ENCODE results near the gene SCNN1A. TPM values are rescaled to one million over a fixed set of nuclear protein-coding genes. Genes with fewer than 3 reads are reported as not detected.

The SCNN1A gene
- total and polyA plus RNA-seq, 4 donors, result 86.6 to 312 (median 125) TPM

GRCh38 chr12:6370576-6370935 lies 4.8 kb downstream of the SCNN1A start:
- ATAC-seq (ENCODE audit: insufficient read depth, low FRiP score) (no peak), DNase-seq (no peak)
- 66 to 91% methylated on average over 4 of the region's 4 CpGs for WGBS, 2 donors
- no peaks in the 10 kb centered on the region for H3K27me3 ChIP-seq (ENCODE audit: control insufficient read depth in 3 of 3, insufficient read depth in 3 of 3, low read length in 2 of 3)
- H3K27ac ChIP-seq (ENCODE audit: low read depth in 1 of 2, low read length in 1 of 2), result peak overlapping the region in 1 of 2 donors; percentile 59
- TF ChIP-seq, protein P1, sequence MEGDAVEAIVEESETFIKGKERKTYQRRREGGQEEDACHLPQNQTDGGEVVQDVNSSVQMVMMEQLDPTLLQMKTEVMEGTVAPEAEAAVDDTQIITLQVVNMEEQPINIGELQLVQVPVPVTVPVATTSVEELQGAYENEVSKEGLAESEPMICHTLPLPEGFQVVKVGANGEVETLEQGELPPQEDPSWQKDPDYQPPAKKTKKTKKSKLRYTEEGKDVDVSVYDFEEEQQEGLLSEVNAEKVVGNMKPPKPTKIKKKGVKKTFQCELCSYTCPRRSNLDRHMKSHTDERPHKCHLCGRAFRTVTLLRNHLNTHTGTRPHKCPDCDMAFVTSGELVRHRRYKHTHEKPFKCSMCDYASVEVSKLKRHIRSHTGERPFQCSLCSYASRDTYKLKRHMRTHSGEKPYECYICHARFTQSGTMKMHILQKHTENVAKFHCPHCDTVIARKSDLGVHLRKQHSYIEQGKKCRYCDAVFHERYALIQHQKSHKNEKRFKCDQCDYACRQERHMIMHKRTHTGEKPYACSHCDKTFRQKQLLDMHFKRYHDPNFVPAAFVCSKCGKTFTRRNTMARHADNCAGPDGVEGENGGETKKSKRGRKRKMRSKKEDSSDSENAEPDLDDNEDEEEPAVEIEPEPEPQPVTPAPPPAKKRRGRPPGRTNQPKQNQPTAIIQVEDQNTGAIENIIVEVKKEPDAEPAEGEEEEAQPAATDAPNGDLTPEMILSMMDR (IDR thresholded peaks at IDR 0.05; ENCODE audit: control extremely low read depth, extremely low read depth), result no peak
- H3K4me3 ChIP-seq, result no peak overlapping the region
- no peaks in the 10 kb centered on the region for H3K36me3 ChIP-seq (ENCODE audit: control insufficient read depth in 4 of 4, insufficient read depth in 4 of 4, low read length in 4 of 4)
- H3K4me1 ChIP-seq (ENCODE audit: control insufficient read depth in 5 of 5, insufficient read depth in 5 of 5, low read length in 5 of 5), result peaks cover 0 to 16% (median 11%) of the 10 kb centered on the region in 5 donors
- no peak overlapping the region for H3K9ac ChIP-seq (ENCODE audit: insufficient read depth in 1 of 2, low read length in 2 of 2)
- no peaks in the 10 kb centered on the region for H3K9me3 ChIP-seq (ENCODE audit: control insufficient read depth in 4 of 4, insufficient read depth in 3 of 4, low read length in 3 of 4)

- no peak for ATAC-seq (ENCODE audit: insufficient read depth, low FRiP score)
- Histone ChIP-seq H3K27me3 (ENCODE audit: control insufficient read depth in 3 of 3, insufficient read depth in 3 of 3, low read length in 2 of 3) (no peaks in the 10 kb centered on the region), H3K9ac (ENCODE audit: insufficient read depth in 1 of 2, low read length in 2 of 2) (no peak overlapping the region), H3K9me3 (ENCODE audit: control insufficient read depth in 4 of 4, insufficient read depth in 3 of 4, low read length in 3 of 4) (no peaks in the 10 kb centered on the region), H3K4me3 (no peak overlapping the region), H3K27ac (ENCODE audit: low read depth in 1 of 2, low read length in 1 of 2) (peak overlapping the region in 1 of 2 donors; percentile 59), H3K4me1 (ENCODE audit: control insufficient read depth in 5 of 5, insufficient read depth in 5 of 5, low read length in 5 of 5) (peaks cover 0 to 16% (median 11%) of the 10 kb centered on the region in 5 donors), H3K36me3 (ENCODE audit: control insufficient read depth in 4 of 4, insufficient read depth in 4 of 4, low read length in 4 of 4) (no peaks in the 10 kb centered on the region)
- 86 to 93% methylated on average over 9 of the region's 9 CpGs for WGBS, 2 donors
- TF ChIP-seq, protein P1 (IDR thresholded peaks at IDR 0.05; ENCODE audit: control extremely low read depth, extremely low read depth), result no peak
- DNase-seq, result no peak
These were observed 5.3 kb downstream of the SCNN1A start for GRCh38 chr12:6369916-6370575.

DNA sequence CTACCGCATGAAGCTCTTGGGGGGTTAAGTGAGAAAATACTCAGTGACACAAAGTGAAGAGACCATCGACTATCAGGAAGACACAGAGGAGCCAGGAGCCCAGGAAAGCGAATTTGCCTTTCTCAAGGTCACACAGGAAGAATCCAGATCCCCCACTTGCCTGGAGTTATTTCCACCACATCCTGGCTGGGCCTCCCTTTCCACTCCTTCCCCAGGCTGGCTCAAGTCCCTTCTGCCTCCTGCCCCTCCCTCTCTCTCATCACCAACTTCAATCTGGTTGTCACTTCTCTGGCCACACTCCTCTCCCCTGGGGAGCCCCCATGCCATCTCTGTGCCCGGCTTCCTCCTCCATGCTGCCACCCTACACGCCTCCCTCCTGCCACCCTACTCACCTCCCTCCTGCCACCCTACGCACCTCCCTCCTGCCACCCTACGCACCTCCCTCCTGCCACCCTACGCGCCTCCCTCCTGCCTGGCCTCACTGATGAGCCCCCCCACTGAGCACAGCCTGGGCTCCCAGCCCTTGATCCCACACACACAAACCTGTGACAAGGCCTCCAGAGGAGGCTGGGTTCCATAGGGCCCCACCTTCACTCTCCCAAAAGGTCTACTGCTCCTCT lies 6.3 kb downstream of the SCNN1A start:
- H3K36me3 ChIP-seq (ENCODE audit: control insufficient read depth in 4 of 4, insufficient read depth in 4 of 4, low read length in 4 of 4), result no peaks in the 10 kb centered on the region
- TF ChIP-seq, protein P1 (IDR thresholded peaks at IDR 0.05; ENCODE audit: control extremely low read depth, extremely low read depth), result no peak
- 85 to 87% methylated on average over 9 of the region's 9 CpGs for WGBS, 2 donors
- H3K4me3 ChIP-seq, result no peak overlapping the region
- peaks cover 0 to 16% (median 9%) of the 10 kb centered on the region in 5 donors for H3K4me1 ChIP-seq (ENCODE audit: control insufficient read depth in 5 of 5, insufficient read depth in 5 of 5, low read length in 5 of 5)
- H3K9me3 ChIP-seq (ENCODE audit: control insufficient read depth in 4 of 4, insufficient read depth in 3 of 4, low read length in 3 of 4), result no peaks in the 10 kb centered on the region
- no peaks in the 10 kb centered on the region for H3K27me3 ChIP-seq (ENCODE audit: control insufficient read depth in 3 of 3, insufficient read depth in 3 of 3, low read length in 2 of 3)
- ATAC-seq (ENCODE audit: insufficient read depth, low FRiP score) (no peak), DNase-seq (no peak)
- no peak overlapping the region for H3K9ac ChIP-seq (ENCODE audit: insufficient read depth in 1 of 2, low read length in 2 of 2)
- peak overlapping the region in 1 of 2 donors; percentile 37 for H3K27ac ChIP-seq (ENCODE audit: low read depth in 1 of 2, low read length in 1 of 2)

Data from lung (tissue), 12 donors.